PFSK-1 (cell line): ENCODE measurements around the gene SUMO3.

Experiments
- FOXP2 ChIP-seq: optimal IDR thresholded peaks from 2 replicates; pipeline ENCODE3; 2011; ENCODE audit warnings: borderline replicate concordance, control low read depth, inconsistent platforms; ENCODE audit not compliant: insufficient read depth; ENCODE audit errors: extremely low read length, extremely low read depth
- POLR2AphosphoS5 ChIP-seq: IDR thresholded peaks from 2 replicates; pipeline ENCODE4 v1.6.1; 2012; ENCODE audit warnings: low read depth, mild to moderate bottlenecking, control low read depth, low read length, moderate library complexity
- SIN3A ChIP-seq: IDR thresholded peaks from 2 replicates; pipeline ENCODE4 v1.6.1; 2012; ENCODE audit warnings: mild to moderate bottlenecking, low read length, moderate library complexity, borderline replicate concordance; ENCODE audit not compliant: insufficient read depth
- TAF1 ChIP-seq: IDR thresholded peaks from 2 replicates; pipeline ENCODE4 v1.6.1; 2012; ENCODE audit warnings: low read length, control low read depth, borderline replicate concordance; ENCODE audit not compliant: insufficient read depth
- TF ChIP-seq, protein P1 (sequence below), 2 experiments: IDR thresholded peaks; 2 replicates each; pipeline versions ENCODE4 v1.6.1 to v1.8.0; 2011 to 2012; ENCODE audit warnings: low read depth in 2 of 2, low read length in 2 of 2, control low read depth in 1 of 2, inconsistent platforms in 1 of 2, mild to moderate bottlenecking in 1 of 2, moderate library complexity in 1 of 2; ENCODE audit not compliant: insufficient read depth in 1 of 2

Gene SUMO3

DNA sequence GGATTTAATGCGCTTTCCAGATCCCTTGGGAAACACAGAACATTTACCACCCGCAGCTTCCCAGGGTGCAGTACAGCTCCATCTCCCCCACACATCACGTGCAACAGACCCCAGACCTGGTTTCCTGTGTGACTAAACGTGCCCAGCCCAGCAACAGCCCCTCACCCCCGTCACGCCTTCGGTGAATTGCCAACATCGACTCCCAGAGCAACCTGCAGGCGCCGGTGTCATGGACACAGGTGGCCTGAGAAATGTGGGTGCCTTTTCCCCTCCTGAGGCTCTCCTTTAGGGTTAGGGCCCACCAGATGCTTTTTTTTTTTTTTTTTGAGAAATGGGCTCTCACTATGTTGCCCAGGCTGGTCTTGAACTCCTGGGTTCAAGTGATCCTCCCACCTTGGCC is 24.2 kb upstream of the SUMO3 start:
- no peak for TF ChIP-seq FOXP2
- TF ChIP-seq, protein P1, sequence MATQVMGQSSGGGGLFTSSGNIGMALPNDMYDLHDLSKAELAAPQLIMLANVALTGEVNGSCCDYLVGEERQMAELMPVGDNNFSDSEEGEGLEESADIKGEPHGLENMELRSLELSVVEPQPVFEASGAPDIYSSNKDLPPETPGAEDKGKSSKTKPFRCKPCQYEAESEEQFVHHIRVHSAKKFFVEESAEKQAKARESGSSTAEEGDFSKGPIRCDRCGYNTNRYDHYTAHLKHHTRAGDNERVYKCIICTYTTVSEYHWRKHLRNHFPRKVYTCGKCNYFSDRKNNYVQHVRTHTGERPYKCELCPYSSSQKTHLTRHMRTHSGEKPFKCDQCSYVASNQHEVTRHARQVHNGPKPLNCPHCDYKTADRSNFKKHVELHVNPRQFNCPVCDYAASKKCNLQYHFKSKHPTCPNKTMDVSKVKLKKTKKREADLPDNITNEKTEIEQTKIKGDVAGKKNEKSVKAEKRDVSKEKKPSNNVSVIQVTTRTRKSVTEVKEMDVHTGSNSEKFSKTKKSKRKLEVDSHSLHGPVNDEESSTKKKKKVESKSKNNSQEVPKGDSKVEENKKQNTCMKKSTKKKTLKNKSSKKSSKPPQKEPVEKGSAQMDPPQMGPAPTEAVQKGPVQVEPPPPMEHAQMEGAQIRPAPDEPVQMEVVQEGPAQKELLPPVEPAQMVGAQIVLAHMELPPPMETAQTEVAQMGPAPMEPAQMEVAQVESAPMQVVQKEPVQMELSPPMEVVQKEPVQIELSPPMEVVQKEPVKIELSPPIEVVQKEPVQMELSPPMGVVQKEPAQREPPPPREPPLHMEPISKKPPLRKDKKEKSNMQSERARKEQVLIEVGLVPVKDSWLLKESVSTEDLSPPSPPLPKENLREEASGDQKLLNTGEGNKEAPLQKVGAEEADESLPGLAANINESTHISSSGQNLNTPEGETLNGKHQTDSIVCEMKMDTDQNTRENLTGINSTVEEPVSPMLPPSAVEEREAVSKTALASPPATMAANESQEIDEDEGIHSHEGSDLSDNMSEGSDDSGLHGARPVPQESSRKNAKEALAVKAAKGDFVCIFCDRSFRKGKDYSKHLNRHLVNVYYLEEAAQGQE (IDR thresholded peaks at IDR 0.05; ENCODE audit: insufficient read depth in 1 of 2, low read depth in 2 of 2, low read length in 2 of 2): no peak
- no peak for TF ChIP-seq POLR2AphosphoS5
- TF ChIP-seq SIN3A: no peak
- no peak for TF ChIP-seq TAF1

DNA sequence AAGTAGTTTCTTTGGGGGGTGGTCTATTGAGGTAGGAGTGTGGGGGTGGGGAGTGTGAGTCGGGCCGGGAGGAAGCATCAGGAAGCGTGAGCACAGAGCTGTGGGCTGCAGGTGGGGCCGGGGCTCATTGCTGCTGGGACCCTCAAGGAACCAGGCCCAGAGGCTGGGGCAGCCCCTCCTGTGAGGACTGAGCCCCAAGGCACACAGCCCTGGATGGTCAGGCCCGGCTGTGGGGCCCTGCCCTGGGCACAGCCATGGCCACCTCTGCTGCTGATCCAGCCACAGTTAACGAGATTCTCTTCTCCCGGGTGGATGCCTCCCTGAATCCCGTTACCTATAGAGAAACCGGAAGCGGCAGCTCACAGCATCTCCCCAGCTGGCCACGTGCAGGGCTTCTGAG is 22.9 kb upstream of the SUMO3 start:
- TF ChIP-seq, protein P1 (IDR thresholded peaks at IDR 0.05; ENCODE audit: insufficient read depth in 1 of 2, low read depth in 2 of 2, low read length in 2 of 2): no peak
- no peak for TF ChIP-seq FOXP2
- TF ChIP-seq POLR2AphosphoS5: no peak
- no peak for TF ChIP-seq TAF1
- TF ChIP-seq SIN3A: no peak

DNA sequence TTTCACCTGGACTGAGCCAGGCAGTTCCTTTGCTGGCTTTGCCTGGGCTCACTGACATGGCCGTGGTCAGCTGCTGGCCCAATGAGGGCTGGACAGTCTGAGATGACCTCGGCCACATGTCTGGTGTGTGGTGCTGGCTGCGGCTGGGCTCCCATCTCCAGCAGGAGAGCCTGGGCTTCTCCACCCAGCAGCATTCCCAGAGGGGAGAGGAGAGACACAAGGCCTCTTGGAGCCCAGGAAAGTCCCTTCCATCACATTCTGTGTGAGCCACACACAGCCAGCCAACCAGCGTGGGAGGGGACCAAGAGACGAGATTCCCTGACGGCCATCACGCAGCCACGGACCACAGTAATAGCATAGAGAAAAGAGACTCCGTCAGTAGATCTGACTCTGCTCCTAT is 21.1 kb upstream of the SUMO3 start:
- TF ChIP-seq FOXP2 (no peak), TAF1 (no peak), SIN3A (no peak), POLR2AphosphoS5 (no peak)
- TF ChIP-seq, protein P1 (IDR thresholded peaks at IDR 0.05; ENCODE audit: insufficient read depth in 1 of 2, low read depth in 2 of 2, low read length in 2 of 2): no peak

DNA sequence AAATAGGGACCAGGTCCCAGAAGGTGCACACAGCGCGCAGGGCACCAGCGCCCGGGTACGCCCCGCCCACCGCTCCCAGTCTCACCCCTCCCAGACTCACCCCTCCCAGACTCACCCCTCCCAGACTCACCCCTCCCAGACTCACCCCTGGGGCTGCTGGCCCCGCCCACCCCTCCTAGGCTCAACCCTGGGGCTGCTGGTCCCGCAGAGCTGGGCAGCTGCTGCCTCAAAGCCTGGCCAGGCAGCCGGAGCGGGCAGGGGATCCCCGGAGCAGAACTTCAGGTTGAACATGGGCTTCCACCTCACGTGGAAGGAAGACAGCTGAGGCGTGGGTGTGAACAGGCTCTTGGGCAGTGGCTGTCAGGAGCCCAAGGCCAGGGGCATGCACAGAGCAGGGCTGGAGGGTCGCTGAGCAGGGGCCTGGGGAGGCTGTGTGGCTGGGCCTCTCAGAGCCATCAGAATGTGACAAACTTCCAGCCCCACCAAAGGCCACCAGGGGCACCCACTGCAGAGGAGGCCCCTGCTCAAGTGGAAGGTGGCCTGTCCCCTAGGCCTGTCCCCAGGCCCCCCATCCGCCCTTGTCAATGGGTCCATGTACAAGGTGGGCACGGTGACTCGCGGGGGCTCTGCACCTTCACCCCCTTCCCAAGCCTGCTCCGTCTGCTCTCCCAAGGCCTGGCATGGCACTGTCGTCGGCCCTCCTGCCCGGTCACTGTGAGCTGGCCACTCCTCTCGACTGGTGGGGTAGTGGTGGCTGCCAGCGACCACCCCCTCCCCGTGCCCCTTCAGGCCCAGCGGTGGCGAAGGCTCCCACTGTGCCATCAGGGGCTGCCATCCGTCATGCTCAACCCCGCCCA is 20.4 kb upstream of the SUMO3 start:
- no peak for TF ChIP-seq TAF1
- TF ChIP-seq FOXP2: no peak
- no peak for TF ChIP-seq SIN3A
- TF ChIP-seq POLR2AphosphoS5: no peak
- TF ChIP-seq, protein P1 (IDR thresholded peaks at IDR 0.05; ENCODE audit: insufficient read depth in 1 of 2, low read depth in 2 of 2, low read length in 2 of 2): no peak
